PC-9 (cell line): ENCODE results near the gene ZNF497. TPM values are rescaled to one million over a fixed set of nuclear protein-coding genes. Genes with fewer than 3 reads are reported as not detected.
"Not testable (repeated sequence)": the region's sequence is repeated elsewhere in the genome, so short reads cannot be mapped to it uniquely, and the experiment has no call there.

Experiments used
- BruUV-seq: library from RNA; stranded (reverse); fragments of 400-500 nt; replicated peaks from 2 replicates; lab custom pipeline; 2021; lab: Mats Ljungman, UMichigan
- CTCF ChIA-PET: fragments of 300-600 bp; sonication (Branson Sonifier 250); formaldehyde crosslinking; loops from one replicate; lab custom pipeline; 2022; ENCODE audit warnings: antibody characterized with exemption; lab: Charles Lee
- POLR2A ChIA-PET: fragments of 300-600 bp; sonication (Branson Sonifier 250); formaldehyde crosslinking; loops from one replicate; lab custom pipeline; 2022; ENCODE audit warnings: antibody characterized with exemption; ENCODE audit not compliant: unreplicated experiment; lab: Charles Lee
- DNase-seq, 2 experiments: peaks; one replicate each; pipeline versions ENCODE4 v3.0.0 to v3.0.0-alpha.2; 2015 to 2022; ENCODE audit warnings: mixed read lengths in 1 of 2
- H2AFZ ChIP-seq: fragments of 200-600 bp; sonication (generic); 2 replicates; pipeline ENCODE4 v1.8.1; 2017; ENCODE audit warnings: antibody characterized with exemption
- H3F3A ChIP-seq: fragments of 200-600 bp; sonication (generic); 2 replicates; pipeline ENCODE4 v1.8.1; 2017; ENCODE audit warnings: antibody characterized with exemption, mild to moderate bottlenecking, low read depth; ENCODE audit not compliant: insufficient read depth
- H3K27ac ChIP-seq: fragments of 200-600 bp; sonication (generic); 2 replicates; pipeline ENCODE4 v1.6.1; 2016; ENCODE audit warnings: mixed run types
- H3K27me3 ChIP-seq: fragments of 200-600 bp; sonication (generic); 2 replicates; pipeline ENCODE4 v1.6.1; 2016; ENCODE audit warnings: low read depth, mixed run types; ENCODE audit not compliant: insufficient read depth
- H3K36me3 ChIP-seq: fragments of 200-600 bp; sonication (generic); 2 replicates; pipeline ENCODE4 v1.6.1; 2016; ENCODE audit warnings: low read depth, mixed run types
- H3K4me1 ChIP-seq: fragments of 200-600 bp; sonication (generic); replicated peaks from 2 replicates; pipeline ENCODE4 v1.6.1; 2016; ENCODE audit warnings: mixed run types; ENCODE audit not compliant: insufficient read depth
- H3K4me2 ChIP-seq: fragments of 200-600 bp; sonication (generic); 2 replicates; pipeline ENCODE4 v1.6.1; 2017; ENCODE audit warnings: mixed run types
- H3K4me3 ChIP-seq: fragments of 200-600 bp; sonication (generic); 2 replicates; pipeline ENCODE4 v1.6.1; 2016; ENCODE audit warnings: mixed run types
- H3K79me2 ChIP-seq: fragments of 200-600 bp; sonication (generic); 2 replicates; pipeline ENCODE4 v1.6.1; 2017; ENCODE audit warnings: low read depth, mixed run types
- H3K9me2 ChIP-seq: fragments of 200-600 bp; sonication (generic); 2 replicates; pipeline ENCODE4 v1.8.1; 2017; ENCODE audit warnings: mild to moderate bottlenecking; ENCODE audit not compliant: insufficient read depth
- H3K9me3 ChIP-seq: fragments of 200-600 bp; sonication (generic); 2 replicates; pipeline ENCODE4 v1.8.1; 2016; ENCODE audit warnings: low read depth; ENCODE audit not compliant: insufficient read depth
- H4K20me1 ChIP-seq: fragments of 200-600 bp; sonication (generic); 2 replicates; pipeline ENCODE4 v1.8.1; 2017; ENCODE audit not compliant: insufficient read depth
- CTCF ChIP-seq: fragments of 200-600 bp; sonication (generic); conservative IDR thresholded peaks from 2 replicates; pipeline ENCODE4 v1.6.1; 2017; ENCODE audit warnings: mixed run types, antibody characterized with exemption, mild to moderate bottlenecking, moderate library complexity
- EZH2 ChIP-seq: fragments of 200-600 bp; sonication (generic); IDR thresholded peaks from 2 replicates; pipeline ENCODE4 v1.8.0; 2017; ENCODE audit warnings: antibody characterized with exemption, low read depth
- intact Hi-C: fragments of 100-400 bp; cut with micrococcal nuclease; formaldehyde crosslinking; loops from one replicate; pipeline ENCODE4 v1.10.0; 2022; ENCODE audit not compliant: unreplicated experiment
- total RNA-seq: library from RNA; stranded (reverse); gene quantifications from 2 replicates; pipeline ENCODE4 v1.2.3, GENCODE V29; 2021

ZNF497 gene
- total RNA-seq, 1 experiment from 2014 or later: 7.2 TPM

- Histone ChIP-seq H3K4me3 (peak overlapping the region; percentile 73), H3K9me3 (no peaks in the 10 kb centered on the region), H4K20me1 (no peaks in the 10 kb centered on the region), H3K79me2 (peaks cover 25% of the 10 kb centered on the region; the same call in 1 of the 2 replicates), H2AFZ (no peak overlapping the region), H3K27ac (no peak overlapping the region), H3F3A (peaks cover 3% of the 10 kb centered on the region; the same call in 1 of the 2 replicates), H3K36me3 (no peaks in the 10 kb centered on the region), H3K4me1 (peaks cover 12% of the 10 kb centered on the region), H3K9me2 (no peaks in the 10 kb centered on the region), H3K4me2 (peak overlapping the region; percentile 86), H3K27me3 (no peaks in the 10 kb centered on the region)
- no TSS peak for BruUV-seq
- ChIA-PET CTCF (no interaction called here), POLR2A (interaction anchor here (0.6 kb wide), 1 partner anchor 70 kb away, joined by 3 read pairs; no protein-coding TSS in a partner anchor)
- TF ChIP-seq CTCF (peak; percentile 54), EZH2 (no peak)
- DNase-seq: no peak
- intact Hi-C loops: loop anchor here (5.0 kb wide), 1 partner anchor 45 kb away; the partner anchor contains the start of gene ZNF497
Observed at GRCh38 chr19:58406818-58407657, 44.5 kb upstream of the ZNF497 start.

DNA sequence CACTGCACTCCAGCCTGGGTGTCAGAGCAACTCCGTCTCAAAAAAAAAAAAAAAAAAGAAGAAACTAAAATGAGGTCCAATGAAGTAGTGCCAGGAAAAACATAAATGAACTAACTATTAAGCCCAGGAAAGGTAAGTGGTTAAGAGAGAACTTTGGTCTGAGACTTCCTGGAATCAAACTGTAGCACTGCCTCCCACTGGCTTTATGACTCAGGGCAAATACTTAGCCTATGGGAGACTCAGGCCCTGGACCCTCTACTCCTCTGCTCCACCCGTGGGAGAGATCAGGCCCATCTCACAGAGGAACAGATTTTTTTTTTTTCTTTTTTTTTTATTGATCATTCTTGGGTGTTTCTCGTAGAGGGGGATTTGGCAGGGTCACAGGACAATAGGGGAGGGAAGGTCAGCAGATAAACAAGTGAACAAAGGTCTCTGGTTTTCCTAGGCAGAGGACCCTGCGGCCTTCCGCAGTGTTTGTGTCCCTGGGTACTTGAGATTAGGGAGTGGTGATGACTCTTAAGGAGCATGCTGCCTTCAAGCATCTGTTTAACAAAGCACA lies 41.4 kb upstream of the ZNF497 start:
- H3K4me3 ChIP-seq, H3K9me3 ChIP-seq, intact Hi-C loops, BruUV-seq, H2AFZ ChIP-seq, H3K36me3 ChIP-seq, H3K9me2 ChIP-seq, H3K27ac ChIP-seq, CTCF ChIA-PET, DNase-seq, POLR2A ChIA-PET, H3F3A ChIP-seq, H4K20me1 ChIP-seq, H3K27me3 ChIP-seq, H3K4me2 ChIP-seq: not testable (repeated sequence)
- Histone ChIP-seq H3K79me2 (peaks cover 23% of the 10 kb centered on the region; the same call in 1 of the 2 replicates), H3K4me1 (peaks cover 11% of the 10 kb centered on the region)

DNA sequence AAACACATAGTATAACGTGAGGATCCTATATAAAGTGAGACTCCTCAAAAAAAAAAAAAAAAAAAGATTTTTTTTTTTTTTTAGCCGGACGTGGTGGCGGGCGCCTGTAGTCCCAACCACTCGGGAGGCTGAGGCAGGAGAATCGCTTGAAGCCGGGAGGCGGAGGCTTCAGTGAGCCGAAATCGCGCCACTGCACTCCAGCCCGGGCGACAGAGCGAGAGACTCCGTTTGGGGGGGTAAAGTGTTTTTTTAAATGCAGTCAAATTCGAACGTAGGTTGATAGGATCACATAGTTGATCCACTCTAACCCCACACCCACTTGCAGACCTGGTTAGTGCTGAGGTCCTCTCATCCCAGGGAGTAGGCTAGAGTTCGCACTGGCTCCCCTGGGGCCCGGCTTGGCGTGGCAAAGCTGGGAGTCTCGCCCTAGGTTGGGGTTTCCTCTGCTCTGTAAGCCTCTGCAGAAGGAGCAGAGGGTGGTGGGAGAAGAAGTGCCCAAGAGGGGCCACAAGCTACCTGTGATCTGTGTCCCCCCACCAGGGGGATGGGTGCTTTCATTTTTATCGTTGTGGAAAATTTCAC lies 39.4 kb upstream of the ZNF497 start:
- Histone ChIP-seq H3K9me2 (no peaks in the 10 kb centered on the region), H3K4me3 (peak overlapping the region; percentile 72), H2AFZ (peak overlapping the region; percentile 80; the same call in 1 of the 2 replicates), H3F3A (peaks cover 3% of the 10 kb centered on the region; the same call in 1 of the 2 replicates), H3K27me3 (no peaks in the 10 kb centered on the region), H4K20me1 (no peaks in the 10 kb centered on the region), H3K27ac (no peak overlapping the region), H3K36me3 (no peaks in the 10 kb centered on the region), H3K4me1 (peaks cover 6% of the 10 kb centered on the region), H3K79me2 (peaks cover 12% of the 10 kb centered on the region; the same call in 1 of the 2 replicates), H3K9me3 (no peaks in the 10 kb centered on the region), H3K4me2 (peak overlapping the region; percentile 83)
- TF ChIP-seq EZH2 (no peak), CTCF (no peak)
- ChIA-PET CTCF (no interaction called here), POLR2A (interaction anchor here (0.6 kb wide), 1 partner anchor 53 kb away, joined by 12 read pairs; no protein-coding TSS in a partner anchor)
- intact Hi-C loops: loop anchor here (1.0 to 2.0 kb wide), 2 partner anchors 21 to 117 kb away; partner anchors contain the start of genes ZBTB45 and ZNF837
- BruUV-seq: no TSS peak
- DNase-seq: no peak
